Tongue (tissue), 1 donor: ENCODE results near the gene CACNA1F. TPM values are rescaled to one million over a fixed set of nuclear protein-coding genes. Genes with fewer than 3 reads are reported as not detected.

ENCODE experiments used
- total RNA-seq: library from RNA; depleted of rRNA; stranded (reverse); fragments of >200 nt; gene quantifications from one replicate; pipeline ENCODE4 v1.2.3, GENCODE V29; 2014

The CACNA1F gene
- total RNA-seq, 1 donor from 2014 or later, result not detected

Other genes with a start within 250 kb of the CACNA1F start
- 21.0 TPM for gene GRIPAP1, start 231.1 kb downstream of the CACNA1F start, total RNA-seq
- 27.1 TPM for gene TFE3, start 190.0 kb downstream of the CACNA1F start, total RNA-seq
- 2.7 TPM for gene CCDC120, start 174.3 kb downstream of the CACNA1F start, total RNA-seq
- gene PRAF2, start 159.3 kb downstream of the CACNA1F start, total RNA-seq, result 1.3 TPM
- 20.3 TPM for gene WDR45, start 153.5 kb downstream of the CACNA1F start, total RNA-seq
- 22.9 TPM for gene GPKOW, start 109.6 kb downstream of the CACNA1F start, total RNA-seq
- gene MAGIX, start 70.6 kb downstream of the CACNA1F start, total RNA-seq, result 3.5 TPM
- 16.5 TPM for gene PLP2, start 61.4 kb downstream of the CACNA1F start, total RNA-seq
- gene PRICKLE3, start 47.0 kb downstream of the CACNA1F start, total RNA-seq, result 7.7 TPM
- 1.1 TPM for gene SYP, start 33.1 kb downstream of the CACNA1F start, total RNA-seq
- 10.6 TPM for gene CCDC22, start 2.1 kb upstream of the CACNA1F start, total RNA-seq
- gene FOXP3, start 31.4 kb upstream of the CACNA1F start, total RNA-seq, result 0.21 TPM
- gene PPP1R3F, start 36.5 kb upstream of the CACNA1F start, total RNA-seq, result 14.4 TPM
- not detected for gene GAGE10, start 70.3 kb upstream of the CACNA1F start, total RNA-seq
- not detected for gene GAGE12J, start 88.7 kb upstream of the CACNA1F start, total RNA-seq
- gene GAGE13, start 98.2 kb upstream of the CACNA1F start, total RNA-seq, result not detected